Neuronal stem cell (in vitro differentiated cells): ENCODE measurements around the gene POLE.
A peak's percentile ranks its signal among the peaks of the same experiment; 100 is the strongest.

Experiments used
- DNase-seq: peaks from one replicate; pipeline ENCODE4 v3.0.0-alpha.2; 2013; ENCODE audit warnings: low spot score
- H2AFZ ChIP-seq: one replicate; pipeline ENCODE4 v1.6.1; 2013; ENCODE audit warnings: mild to moderate bottlenecking, low read length, inconsistent platforms
- H2AK5ac ChIP-seq: 2 replicates; pipeline ENCODE4 v1.6.1; 2013; ENCODE audit warnings: low read depth, mild to moderate bottlenecking, inconsistent platforms, low read length, moderate library complexity, mixed read lengths
- H2BK120ac ChIP-seq: 2 replicates; pipeline ENCODE4 v1.6.1; 2013; ENCODE audit warnings: low read depth, mild to moderate bottlenecking, inconsistent platforms, low read length, moderate library complexity, mixed read lengths
- H2BK12ac ChIP-seq: one replicate; pipeline ENCODE4 v1.6.1; 2013; ENCODE audit warnings: low read length, inconsistent platforms
- H2BK15ac ChIP-seq: 2 replicates; pipeline ENCODE4 v1.6.1; 2013; ENCODE audit warnings: mild to moderate bottlenecking, low read length, inconsistent platforms, mixed read lengths
- H2BK5ac ChIP-seq: one replicate; pipeline ENCODE4 v1.6.1; 2013; ENCODE audit warnings: inconsistent platforms, mild to moderate bottlenecking, low read length, moderate library complexity
- H3K14ac ChIP-seq: one replicate; pipeline ENCODE4 v1.6.1; 2013; ENCODE audit warnings: low read length, inconsistent platforms
- H3K18ac ChIP-seq: 2 replicates; pipeline ENCODE4 v1.6.1; 2013; ENCODE audit warnings: low read length, inconsistent platforms
- H3K23ac ChIP-seq: 2 replicates; pipeline ENCODE4 v1.6.1; 2013; ENCODE audit warnings: low read depth, mild to moderate bottlenecking, mixed read lengths, low read length, inconsistent platforms; ENCODE audit not compliant: poor library complexity
- H3K27ac ChIP-seq: replicated peaks from 3 replicates; pipeline ENCODE4 v1.5.1; 2013; ENCODE audit warnings: low read length, inconsistent platforms
- H3K27me3 ChIP-seq, 3 experiments: 2 replicates each; pipeline ENCODE4 v1.6.1; 2013; ENCODE audit warnings: low read length in 3 of 3, mild to moderate bottlenecking in 2 of 3, inconsistent platforms in 1 of 3, low read depth in 1 of 3, mixed read lengths in 1 of 3, moderate library complexity in 1 of 3; ENCODE audit not compliant: control insufficient read depth in 3 of 3, insufficient read depth in 3 of 3
- H3K36me3 ChIP-seq, 2 donors: replicated peaks in 1 of 2; 2 replicates each; pipeline ENCODE4 v1.6.1; 2013; ENCODE audit warnings: low read length in 2 of 2; ENCODE audit not compliant: control insufficient read depth in 2 of 2, insufficient read depth in 2 of 2
- H3K4ac ChIP-seq: 2 replicates; pipeline ENCODE4 v1.6.1; 2013; ENCODE audit warnings: inconsistent platforms, mild to moderate bottlenecking, low read length, moderate library complexity
- H3K4me1 ChIP-seq, 2 donors: 1 replicate in 1 of 2; 2 replicates in 1 of 2; pipeline ENCODE4 v1.6.1; 2013; ENCODE audit warnings: low read length in 2 of 2, low read depth in 1 of 2; ENCODE audit not compliant: control insufficient read depth in 2 of 2, insufficient read depth in 1 of 2
- H3K4me2 ChIP-seq: one replicate; pipeline ENCODE4 v1.6.1; 2013; ENCODE audit warnings: mild to moderate bottlenecking, low read length, inconsistent platforms; ENCODE audit not compliant: insufficient read depth, poor library complexity, severe bottlenecking
- H3K4me3 ChIP-seq, 2 donors: 2 replicates each; pipeline ENCODE4 v1.5.1; 2013; ENCODE audit warnings: low read length in 2 of 2, mild to moderate bottlenecking in 2 of 2, inconsistent platforms in 1 of 2, moderate library complexity in 1 of 2
- H3K79me1 ChIP-seq: one replicate; pipeline ENCODE4 v1.6.1; 2013; ENCODE audit warnings: low read depth, mild to moderate bottlenecking, inconsistent platforms, low read length, moderate library complexity
- H3K9ac ChIP-seq: one replicate; pipeline ENCODE4 v1.6.1; 2013; ENCODE audit warnings: mild to moderate bottlenecking, low read depth, low read length, inconsistent platforms; ENCODE audit not compliant: poor library complexity
- H3K9me3 ChIP-seq, 2 donors: replicated peaks in 1 of 2; 2 replicates each; pipeline versions ENCODE3 to v1.6.1; 2013; ENCODE audit warnings: low read length in 2 of 2, mild to moderate bottlenecking in 2 of 2, inconsistent platforms in 1 of 2, low read depth in 1 of 2, mixed read lengths in 1 of 2, moderate library complexity in 1 of 2; ENCODE audit not compliant: control insufficient read depth in 2 of 2, insufficient read depth in 1 of 2
- H4K8ac ChIP-seq: one replicate; pipeline ENCODE4 v1.6.1; 2013; ENCODE audit warnings: low read depth, mild to moderate bottlenecking, inconsistent platforms, low read length, moderate library complexity
- H4K91ac ChIP-seq: one replicate; pipeline ENCODE4 v1.6.1; 2013; ENCODE audit warnings: low read length, low read depth, mild to moderate bottlenecking, inconsistent platforms; ENCODE audit not compliant: poor library complexity
- WGBS, 2 donors: extraction: QIAGEN DNeasy Blood & Tissue Kit; methylation state at CpG; one replicate each; pipeline ENCODE4 v1.1.7; 2013; ENCODE audit warnings: missing lambda C conversion rate in 2 of 2, mixed read lengths in 1 of 2; ENCODE audit not compliant: insufficient read length in 2 of 2, insufficient replicate concordance in 1 of 2; ENCODE audit errors: extremely low coverage in 2 of 2; 5-methylcytosine and 5-hydroxymethylcytosine counted together

Gene POLE

DNA sequence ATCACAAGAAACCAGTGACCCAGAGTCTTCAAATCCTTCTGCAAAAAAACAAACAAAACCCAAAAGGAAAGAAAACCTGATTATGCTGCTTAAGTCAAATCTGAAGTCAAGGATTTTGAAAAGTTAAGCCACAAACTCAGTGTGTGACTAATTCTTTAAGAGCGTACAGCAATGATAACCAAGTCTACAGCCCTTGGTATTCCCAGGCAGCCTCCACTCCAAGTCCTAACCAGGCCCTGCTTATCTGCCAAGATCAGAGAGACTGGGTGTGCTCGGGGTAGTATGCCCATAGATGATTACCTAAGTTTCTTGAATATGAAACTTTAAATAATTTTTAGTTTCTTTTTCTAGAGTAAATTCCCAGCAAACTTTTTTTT is 36.6 kb upstream of the POLE start:
- peaks cover 63 to 93% of the 10 kb centered on the region in 2 donors for H3K36me3 ChIP-seq
- no peaks in the 10 kb centered on the region for H3K4me1 ChIP-seq

DNA sequence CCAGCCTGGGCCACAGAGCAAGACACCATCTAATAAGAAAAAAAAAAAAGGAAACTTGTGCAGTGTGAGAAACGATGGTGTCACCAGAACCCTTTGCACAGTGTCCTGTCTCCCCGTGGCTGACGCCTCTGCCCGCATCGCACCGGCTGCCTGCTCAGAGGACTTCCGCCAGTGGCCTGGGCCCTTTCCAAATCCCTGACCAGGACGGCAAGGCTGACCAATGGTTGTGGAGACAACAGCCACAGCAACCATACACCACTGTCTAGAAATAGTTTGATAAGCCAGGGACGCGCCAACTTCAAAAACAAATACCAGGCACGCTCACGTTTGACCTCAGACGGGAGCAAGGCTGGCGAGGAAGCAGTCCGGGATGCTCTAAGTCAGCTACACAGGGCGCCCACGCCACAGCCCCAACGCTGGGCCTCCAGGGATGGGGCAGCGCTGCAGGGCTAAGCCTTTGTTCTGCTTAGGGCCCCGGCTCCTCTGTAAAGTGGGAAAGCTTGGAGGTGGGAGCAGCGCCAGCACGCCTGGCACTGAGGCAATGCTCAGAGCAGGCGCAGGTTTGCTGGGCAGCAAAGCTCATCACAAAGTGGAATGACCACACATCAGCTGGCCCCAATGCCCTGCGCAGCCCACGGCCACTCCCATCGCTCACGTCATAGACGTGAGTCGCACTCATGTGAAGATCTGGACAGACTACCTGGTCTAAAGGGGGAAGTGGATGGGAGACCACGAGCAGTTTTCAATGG is 36.0 kb upstream of the POLE start:
- DNase-seq = no peak
- no CpG with 5 or more reads among the region's 30 CpGs for WGBS, 2 donors
- no peak overlapping the region for H2AFZ ChIP-seq

More for the DNA sequence above, 36.6 kb upstream of the POLE start:
- DNase-seq = no peak
- no CpG with 5 or more reads among the region's 2 CpGs for WGBS, 2 donors
- no peak overlapping the region for H3K4ac ChIP-seq
- no peak overlapping the region for H4K8ac ChIP-seq
- peaks cover 10% of the 10 kb centered on the region for H3K79me1 ChIP-seq
- H2BK120ac ChIP-seq = no peak overlapping the region
- no peak overlapping the region for H3K4me3 ChIP-seq
- H3K14ac ChIP-seq = no peak overlapping the region
- peak overlapping the region; percentile 12 for H3K23ac ChIP-seq
- H3K27ac ChIP-seq = no peak overlapping the region
- H3K9ac ChIP-seq = no peak overlapping the region
- H4K91ac ChIP-seq = no peak overlapping the region
- no peak overlapping the region for H3K18ac ChIP-seq
- no peak overlapping the region for H2BK5ac ChIP-seq
- peaks cover 0 to 2% of the 10 kb centered on the region in 2 donors for H3K9me3 ChIP-seq
- H3K4me2 ChIP-seq = no peak overlapping the region
- H2AK5ac ChIP-seq = no peak overlapping the region
- no peak overlapping the region for H2AFZ ChIP-seq
- no peak overlapping the region for H2BK12ac ChIP-seq
- no peaks in the 10 kb centered on the region for H3K27me3 ChIP-seq
- H2BK15ac ChIP-seq = no peak overlapping the region

DNA sequence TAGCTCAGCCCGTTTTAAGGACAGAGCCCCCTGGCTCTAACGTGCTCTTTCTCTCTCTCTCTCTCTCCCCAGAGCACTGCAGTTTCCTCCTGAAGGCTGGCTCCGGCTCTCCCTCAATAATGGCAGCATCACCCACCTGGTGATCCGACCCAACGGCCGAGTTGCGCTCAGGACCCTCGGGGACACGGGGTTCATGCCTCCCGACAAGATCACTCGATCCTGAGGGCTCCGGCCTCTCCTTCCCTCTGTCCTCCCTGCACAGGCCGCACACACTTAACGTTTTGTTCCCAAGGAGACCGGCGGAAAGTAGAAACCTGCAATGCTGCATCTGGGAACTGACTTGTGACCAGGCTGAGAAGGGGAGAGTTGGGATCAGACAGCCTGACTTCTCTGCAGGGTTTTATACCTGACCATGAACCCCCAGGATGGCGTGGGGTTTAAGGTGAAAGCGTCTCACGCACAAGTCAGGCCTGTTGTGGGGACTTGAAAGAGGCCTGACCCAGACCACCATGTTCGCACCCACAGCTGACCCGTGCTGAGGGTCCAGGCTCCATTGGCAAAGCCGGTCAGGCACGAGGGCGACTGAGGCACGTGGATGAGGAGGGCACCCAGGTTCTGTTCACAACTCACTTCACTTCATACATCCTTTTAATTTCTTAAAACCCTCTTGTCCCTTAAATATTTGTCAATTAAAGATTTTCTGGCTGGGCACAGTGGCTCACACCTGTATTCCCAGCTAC is 33.6 kb upstream of the POLE start:
- no peak for DNase-seq
- peak overlapping the region in 1 of 2 donors; percentile 8 for H3K4me3 ChIP-seq
- H3K14ac ChIP-seq = no peak overlapping the region
- H3K4me2 ChIP-seq = no peak overlapping the region
- H3K27ac ChIP-seq = no peak overlapping the region
- H3K9me3 ChIP-seq = no peaks in the 10 kb centered on the region
- no peak overlapping the region for H3K23ac ChIP-seq
- H2AFZ ChIP-seq = no peak overlapping the region
- no peak overlapping the region for H2BK12ac ChIP-seq
- H3K27me3 ChIP-seq = no peaks in the 10 kb centered on the region
- H2BK15ac ChIP-seq = no peak overlapping the region
- no peak overlapping the region for H4K91ac ChIP-seq
- H3K9ac ChIP-seq = no peak overlapping the region
- H2BK120ac ChIP-seq = peak overlapping the region; percentile 61
- H2AK5ac ChIP-seq = no peak overlapping the region
- H3K79me1 ChIP-seq = peaks cover 16% of the 10 kb centered on the region
- H2BK5ac ChIP-seq = no peak overlapping the region
- no peaks in the 10 kb centered on the region for H3K4me1 ChIP-seq
- H3K4ac ChIP-seq = no peak overlapping the region
- no peak overlapping the region for H3K18ac ChIP-seq
- no peak overlapping the region for H4K8ac ChIP-seq
- peaks cover 50 to 87% of the 10 kb centered on the region in 2 donors for H3K36me3 ChIP-seq
- no CpG with 5 or more reads among the region's 25 CpGs for WGBS, 2 donors

More for the DNA sequence above, 36.0 kb upstream of the POLE start:
- H2BK120ac ChIP-seq = no peak overlapping the region
- H4K91ac ChIP-seq = no peak overlapping the region
- H4K8ac ChIP-seq = no peak overlapping the region
- H3K9ac ChIP-seq = no peak overlapping the region
- H2BK15ac ChIP-seq = no peak overlapping the region
- peaks cover 10% of the 10 kb centered on the region for H3K79me1 ChIP-seq
- no peak overlapping the region for H2BK5ac ChIP-seq
- H3K18ac ChIP-seq = no peak overlapping the region
- no peaks in the 10 kb centered on the region for H3K9me3 ChIP-seq
- no peak overlapping the region for H3K4me3 ChIP-seq
- no peak overlapping the region for H3K14ac ChIP-seq
- peaks cover 61 to 90% of the 10 kb centered on the region in 2 donors for H3K36me3 ChIP-seq
- H2AK5ac ChIP-seq = no peak overlapping the region
- no peak overlapping the region for H3K27ac ChIP-seq
- no peak overlapping the region for H3K4ac ChIP-seq
- no peak overlapping the region for H3K4me2 ChIP-seq
- peak overlapping the region; percentile 12 for H3K23ac ChIP-seq
- no peaks in the 10 kb centered on the region for H3K4me1 ChIP-seq
- H2BK12ac ChIP-seq = no peak overlapping the region
- H3K27me3 ChIP-seq = no peaks in the 10 kb centered on the region

DNA sequence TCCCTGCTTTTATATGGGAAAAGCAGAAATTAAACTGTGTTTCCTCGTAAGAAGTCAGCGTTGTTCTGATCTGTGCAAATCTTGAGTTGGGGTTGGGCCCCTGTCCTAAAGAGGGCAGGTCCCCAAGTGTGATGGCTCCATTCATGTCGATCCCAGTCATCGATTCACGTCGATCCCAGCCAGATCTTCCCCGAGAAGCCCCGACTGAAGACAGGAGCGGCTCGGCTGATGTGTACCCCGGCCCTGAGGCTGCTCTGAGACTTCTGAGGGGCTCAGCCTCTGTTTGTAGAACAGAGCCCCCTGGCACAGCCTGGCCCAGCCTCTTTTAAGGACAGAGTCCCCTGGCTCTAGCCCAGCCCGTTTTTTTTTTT is 32.8 kb upstream of the POLE start:
- no peak for DNase-seq
- Histone ChIP-seq H2AK5ac (no peak overlapping the region), H3K36me3 (peaks cover 47 to 84% of the 10 kb centered on the region in 2 donors), H3K4ac (no peak overlapping the region), H3K18ac (no peak overlapping the region), H3K14ac (no peak overlapping the region), H4K91ac (no peak overlapping the region), H2BK5ac (no peak overlapping the region), H3K9ac (peak overlapping the region; percentile 21), H3K79me1 (peaks cover 16% of the 10 kb centered on the region), H3K9me3 (no peaks in the 10 kb centered on the region), H3K4me2 (no peak overlapping the region), H4K8ac (no peak overlapping the region), H3K27ac (no peak overlapping the region), H3K4me3 (no peak overlapping the region), H2BK12ac (no peak overlapping the region), H3K4me1 (no peaks in the 10 kb centered on the region), H2AFZ (no peak overlapping the region), H3K23ac (peak overlapping the region; percentile 43), H2BK15ac (no peak overlapping the region), H3K27me3 (no peaks in the 10 kb centered on the region), H2BK120ac (no peak overlapping the region)
- no CpG with 5 or more reads among the region's 12 CpGs for WGBS, 2 donors
